Activated T-cell treated with anti-CD3 and anti-CD28 coated beads, Interleukin-2, amount 50 U/mL, for 1 hour (primary cell): ENCODE data around the gene GPSM1.

ENCODE experiments used
- DNase-seq: peaks from one replicate; pipeline ENCODE4 v3.0.0-alpha.2; 2020

Gene GPSM1, protein sequence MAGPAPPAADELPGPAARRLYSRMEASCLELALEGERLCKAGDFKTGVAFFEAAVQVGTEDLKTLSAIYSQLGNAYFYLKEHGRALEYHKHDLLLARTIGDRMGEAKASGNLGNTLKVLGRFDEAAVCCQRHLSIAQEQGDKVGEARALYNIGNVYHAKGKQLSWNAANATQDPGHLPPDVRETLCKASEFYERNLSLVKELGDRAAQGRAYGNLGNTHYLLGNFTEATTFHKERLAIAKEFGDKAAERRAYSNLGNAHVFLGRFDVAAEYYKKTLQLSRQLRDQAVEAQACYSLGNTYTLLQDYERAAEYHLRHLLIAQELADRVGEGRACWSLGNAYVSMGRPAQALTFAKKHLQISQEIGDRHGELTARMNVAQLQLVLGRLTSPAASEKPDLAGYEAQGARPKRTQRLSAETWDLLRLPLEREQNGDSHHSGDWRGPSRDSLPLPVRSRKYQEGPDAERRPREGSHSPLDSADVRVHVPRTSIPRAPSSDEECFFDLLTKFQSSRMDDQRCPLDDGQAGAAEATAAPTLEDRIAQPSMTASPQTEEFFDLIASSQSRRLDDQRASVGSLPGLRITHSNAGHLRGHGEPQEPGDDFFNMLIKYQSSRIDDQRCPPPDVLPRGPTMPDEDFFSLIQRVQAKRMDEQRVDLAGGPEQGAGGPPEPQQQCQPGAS

GRCh38 chr9:136327304-136327974 lies at the start of gene GPSM1:
TSS of gene GPSM1 (plus strand) at chr9:136327539. CDS start at chr9:136327696, 157 bp downstream.
- peak; percentile 60 for DNase-seq

GRCh38 chr9:136277746-136278145 lies 49.6 kb upstream of the GPSM1 start:
- no peak for DNase-seq

GRCh38 chr9:136278221-136278620 lies 49.1 kb upstream of the GPSM1 start:
- DNase-seq = no peak

DNA sequence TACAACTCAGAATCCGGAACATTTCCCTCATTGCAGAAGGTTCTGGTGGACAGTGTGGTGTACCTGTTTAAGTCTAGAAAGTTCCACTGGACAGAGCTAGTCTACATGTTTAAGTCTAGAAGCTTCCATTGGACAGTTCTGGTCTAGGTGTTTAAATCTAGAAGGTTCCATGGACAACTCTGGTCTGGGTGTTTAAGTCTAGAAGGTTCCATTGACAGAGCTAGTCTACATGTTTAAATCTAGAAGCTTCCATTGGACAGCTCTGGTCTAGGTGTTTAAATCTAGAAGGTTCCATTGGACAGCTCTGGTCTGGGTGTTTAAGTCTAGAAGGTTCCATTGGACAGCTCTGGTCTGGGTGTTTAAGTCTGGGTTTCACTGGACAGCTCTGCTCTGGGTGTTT lies 48.4 kb upstream of the GPSM1 start:
- DNase-seq = no peak

GRCh38 chr9:136279471-136279870 lies 47.9 kb upstream of the GPSM1 start:
- no peak for DNase-seq

- DNase-seq = no peak
Measured at GRCh38 chr9:136280535-136281315, 46.6 kb upstream of the GPSM1 start.

- DNase-seq = no peak
Measured at GRCh38 chr9:136281421-136282271, 45.7 kb upstream of the GPSM1 start.

GRCh38 chr9:136282272-136282861 lies 45.0 kb upstream of the GPSM1 start:
- DNase-seq = no peak

GRCh38 chr9:136283291-136284235 lies 43.8 kb upstream of the GPSM1 start:
- DNase-seq = peak; percentile 75

DNA sequence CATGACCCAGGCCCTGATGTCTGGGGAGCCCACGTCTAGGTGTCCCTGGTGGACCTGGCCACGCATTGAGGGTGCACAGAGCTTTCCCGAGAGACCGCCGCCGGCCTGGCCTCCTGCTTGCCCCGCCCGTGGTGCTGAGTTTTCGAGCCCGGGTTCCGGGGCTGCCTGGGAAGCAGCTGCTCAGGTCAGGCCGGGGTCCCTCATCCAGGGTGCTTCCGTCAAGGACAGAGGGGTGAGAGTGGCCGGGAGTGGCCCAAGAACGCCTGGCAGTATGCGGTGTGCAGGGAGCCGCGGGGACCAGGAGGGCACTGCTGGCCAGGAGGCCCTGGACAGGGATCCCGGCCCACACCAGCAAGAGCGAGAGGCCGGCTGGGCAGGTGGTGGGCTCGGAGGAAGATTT lies 43.0 kb upstream of the GPSM1 start:
- no peak for DNase-seq

DNA sequence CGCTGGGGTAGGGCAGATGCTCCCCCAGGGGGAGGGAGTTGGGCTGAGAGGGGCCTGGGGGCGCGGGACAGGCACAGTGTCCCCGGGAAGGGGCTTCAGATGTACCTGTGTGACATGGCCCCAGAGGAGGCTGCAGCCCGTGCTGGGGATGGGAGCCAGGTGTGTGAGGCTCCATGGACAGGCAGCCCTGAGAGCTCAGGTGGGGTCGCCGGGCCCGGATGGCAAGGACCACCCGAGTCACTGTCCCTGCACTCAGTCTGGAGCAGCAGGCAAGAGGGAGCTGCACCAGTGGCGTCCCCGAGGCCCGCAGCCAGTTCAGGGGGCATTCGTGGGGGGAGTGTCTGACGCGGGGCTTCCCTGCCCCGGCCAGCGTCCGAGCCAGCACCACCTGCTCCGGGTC lies 42.4 kb upstream of the GPSM1 start:
- DNase-seq = no peak

- DNase-seq = no peak
Measured at GRCh38 chr9:136285501-136286358, 41.6 kb upstream of the GPSM1 start.

DNA sequence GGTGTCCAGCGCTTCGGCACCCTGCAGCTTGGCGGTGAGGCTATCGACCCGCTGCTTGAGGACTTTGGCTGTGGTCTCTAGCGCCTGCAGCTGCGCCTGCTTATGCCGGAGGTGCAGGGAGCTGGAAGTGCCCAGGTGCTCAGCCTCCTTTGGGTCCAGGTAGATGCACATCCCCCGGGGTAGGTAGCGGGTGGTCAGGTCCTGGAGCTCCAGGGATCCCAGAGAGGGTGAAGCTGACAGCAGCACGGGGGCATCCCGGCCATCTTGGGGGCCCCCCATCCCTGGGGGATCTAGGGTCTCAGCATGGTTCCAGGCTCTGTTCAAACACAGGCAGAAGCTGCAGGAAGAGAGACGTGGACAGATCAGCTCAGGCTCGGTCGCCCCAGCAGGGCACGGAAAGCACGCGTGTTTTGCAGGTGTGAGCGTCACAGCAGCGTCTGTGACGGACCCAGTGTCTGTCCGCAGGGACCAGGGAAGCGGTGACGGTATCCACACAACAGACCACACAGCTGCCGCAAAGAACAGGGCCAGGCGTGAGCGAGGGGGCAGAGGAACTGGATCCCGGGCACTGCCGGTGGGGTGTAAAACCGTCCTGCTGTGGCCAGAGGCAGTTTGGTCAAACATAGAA lies 40.9 kb upstream of the GPSM1 start:
- no peak for DNase-seq

DNA sequence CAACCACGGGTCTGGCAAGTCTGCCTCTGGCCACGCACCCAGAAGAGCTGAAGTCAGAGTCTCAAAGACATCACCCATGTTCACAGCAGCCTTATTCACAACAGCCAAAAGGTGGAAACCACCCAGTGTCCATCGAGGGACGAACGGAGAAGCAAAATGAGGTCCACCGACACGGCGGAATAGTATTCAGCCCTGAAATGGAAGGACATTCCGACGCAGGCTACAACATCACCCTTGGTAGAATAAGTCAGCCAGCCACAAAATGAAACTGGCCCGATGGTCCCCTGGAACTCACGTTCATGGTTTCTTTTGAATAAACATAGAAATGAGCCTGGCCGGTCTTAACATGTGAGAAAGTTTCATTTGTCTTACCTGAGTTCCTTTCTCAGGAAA lies 40.4 kb upstream of the GPSM1 start:
- DNase-seq = no peak

DNA sequence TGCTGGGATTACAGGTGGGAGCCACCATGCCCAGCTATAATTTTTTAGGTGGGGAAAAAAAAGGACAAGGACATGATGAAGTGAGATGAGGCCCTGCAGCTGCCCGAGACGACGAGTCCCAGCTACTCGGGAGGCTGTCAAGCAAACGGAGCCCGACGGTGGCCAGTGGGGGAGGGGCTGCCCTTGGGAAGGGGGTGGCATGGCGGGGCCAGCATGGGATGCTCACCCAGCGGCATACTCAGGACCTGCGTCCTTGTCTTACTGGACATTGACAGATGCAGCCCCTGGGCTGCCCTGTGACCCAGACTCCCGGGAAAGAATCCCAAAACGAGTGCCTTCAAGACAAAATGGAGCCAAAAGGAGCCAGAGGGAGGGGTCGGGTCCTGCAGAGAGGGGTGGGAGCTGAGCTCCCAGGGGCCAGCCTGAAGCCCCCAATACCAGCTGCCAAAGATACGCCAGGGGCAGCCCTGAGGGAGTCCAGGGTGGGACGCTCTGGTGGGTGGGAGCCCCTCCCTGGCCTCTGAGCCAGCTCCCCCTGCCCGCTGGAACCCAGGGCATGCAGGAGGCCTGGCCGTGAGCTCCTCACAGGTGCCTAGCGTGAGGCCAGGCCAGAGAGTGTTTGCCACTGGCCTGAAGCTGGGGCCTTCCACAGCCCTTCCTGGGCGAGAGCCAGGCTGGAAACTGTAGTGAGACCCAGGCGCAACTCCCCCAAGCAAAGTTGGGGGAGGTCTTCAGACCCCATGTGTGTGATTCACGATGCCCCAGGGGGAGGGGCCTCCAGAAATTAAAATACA lies 39.2 kb upstream of the GPSM1 start:
- no peak for DNase-seq

DNA sequence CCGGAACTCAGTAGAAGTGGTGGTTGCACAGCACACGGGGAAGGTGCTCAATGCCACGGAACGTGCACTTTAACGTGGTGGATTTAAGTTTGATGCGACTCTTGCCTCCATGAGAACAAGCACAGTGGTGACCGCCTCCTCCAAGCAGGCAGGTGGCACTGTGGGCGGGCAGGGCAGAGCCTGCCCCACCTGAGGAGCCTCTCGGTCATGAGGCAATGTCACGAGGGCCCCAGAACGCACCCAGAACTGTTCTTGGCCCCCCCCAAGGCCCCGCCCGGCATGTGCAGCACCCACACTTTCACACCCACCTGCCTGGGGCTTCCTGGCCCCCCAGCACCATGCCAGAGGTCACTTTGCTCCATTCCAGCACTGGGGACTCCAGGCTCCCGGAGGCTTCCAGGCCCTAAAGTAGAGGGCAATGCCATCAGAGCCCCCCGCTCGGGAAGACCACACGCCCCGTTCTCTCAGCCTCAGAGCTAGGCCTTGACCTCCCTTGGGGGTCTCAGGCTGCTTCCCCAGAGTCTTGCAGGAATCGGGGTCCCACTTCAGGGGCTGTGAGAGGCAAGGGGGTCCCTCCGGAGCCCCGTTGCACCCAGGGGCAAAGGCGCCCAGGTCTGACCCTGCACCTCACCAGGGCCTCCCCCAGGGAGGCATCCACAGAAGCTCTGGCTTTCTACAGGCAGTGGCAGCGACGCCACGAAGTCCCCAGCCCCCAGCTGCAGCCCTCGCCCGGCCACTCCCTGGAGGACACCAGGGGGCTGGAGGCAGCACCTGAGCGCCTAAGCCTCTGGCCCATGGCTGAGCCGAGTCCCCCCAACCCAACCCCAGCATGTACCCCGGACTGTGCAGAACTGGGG lies 37.5 kb upstream of the GPSM1 start:
- DNase-seq = no peak

- no peak for DNase-seq
Measured at GRCh38 chr9:136290508-136291000, 36.8 kb upstream of the GPSM1 start.
